ENCODE measurements around the gene CLASP2. TPM values are rescaled to one million over a fixed set of nuclear protein-coding genes. Genes with fewer than 3 reads are reported as not detected.

The CLASP2 gene
- total RNA-seq, 1 experiment from 2014 or later: 40.4 TPM

- Histone ChIP-seq H3K27me3 (ENCODE audit: control insufficient read depth, insufficient read depth, low read length) (no peaks in the 10 kb centered on the region), H3K4me1 (ENCODE audit: control insufficient read depth, insufficient read depth, low read length) (no peaks in the 10 kb centered on the region), H3K9me3 (ENCODE audit: control insufficient read depth, insufficient read depth, low read depth, low read length) (no peaks in the 10 kb centered on the region), H3K27ac (ENCODE audit: low read length) (no peak overlapping the region), H3K4me3 (ENCODE audit: low read depth in 2 of 2, low read length in 2 of 2) (no peak overlapping the region), H3K36me3 (ENCODE audit: control insufficient read depth, insufficient read depth, low read length) (no peaks in the 10 kb centered on the region)
- TF ChIP-seq CTCF (IDR thresholded peaks at IDR 0.05): no peak
- TF ChIP-seq POLR2AphosphoS5 (IDR thresholded peaks at IDR 0.05; ENCODE audit: low read depth, low read length): no peak
- no peak for TF ChIP-seq REST (IDR thresholded peaks at IDR 0.05; ENCODE audit: insufficient read depth in 1 of 2, low read depth in 2 of 2, low read length in 1 of 2)
- TF ChIP-seq TCF7L2 (IDR thresholded peaks at IDR 0.05; ENCODE audit: low read depth, low read length): no peak
- TF ChIP-seq SIN3A (IDR thresholded peaks at IDR 0.05; ENCODE audit: borderline replicate concordance, insufficient read depth, low read depth, low read length): no peak
- DNase-seq (ENCODE audit: low read depth, low spot score): no peak
- ATAC-seq: no peak
- no TSS peak for BruUV-seq (replicated peaks)
- in situ Hi-C loops (cut with HindIII; ENCODE audit: low pct_unique_long_range_greater_than_20kb, low sequenced_read_pairs) (no loop called here), intact Hi-C loops (cut with micrococcal nuclease; ENCODE audit: unreplicated experiment) (no loop called here)
- CTCF ChIA-PET: no interaction called here
- POLR2A ChIA-PET: no interaction called here
Measured at GRCh38 chr3:33490641-33491241, 227.3 kb downstream of the CLASP2 start.

- in situ Hi-C loops (cut with HindIII; ENCODE audit: low pct_unique_long_range_greater_than_20kb, low sequenced_read_pairs): no loop called here
Measured at GRCh38 chr3:33488683-33489082, 229.4 kb downstream of the CLASP2 start.

GRCh38 chr3:33488246-33488645 is 229.8 kb downstream of the CLASP2 start:
- no peak for TF ChIP-seq REST (IDR thresholded peaks at IDR 0.05; ENCODE audit: insufficient read depth in 1 of 2, low read depth in 2 of 2, low read length in 1 of 2)
- TF ChIP-seq CTCF (IDR thresholded peaks at IDR 0.05): no peak
- no peak for TF ChIP-seq TCF7L2 (IDR thresholded peaks at IDR 0.05; ENCODE audit: low read depth, low read length)
- no peak for TF ChIP-seq POLR2AphosphoS5 (IDR thresholded peaks at IDR 0.05; ENCODE audit: low read depth, low read length)
- TF ChIP-seq SIN3A (IDR thresholded peaks at IDR 0.05; ENCODE audit: borderline replicate concordance, insufficient read depth, low read depth, low read length): no peak
- H3K27me3 ChIP-seq (ENCODE audit: control insufficient read depth, insufficient read depth, low read length): no peaks in the 10 kb centered on the region

More at GRCh38 chr3:33488683-33489082, 229.4 kb downstream of the CLASP2 start:
- Histone ChIP-seq H3K9me3 (ENCODE audit: control insufficient read depth, insufficient read depth, low read depth, low read length) (no peaks in the 10 kb centered on the region), H3K4me3 (ENCODE audit: low read depth in 2 of 2, low read length in 2 of 2) (no peak overlapping the region), H3K27me3 (ENCODE audit: control insufficient read depth, insufficient read depth, low read length) (no peaks in the 10 kb centered on the region), H3K27ac (ENCODE audit: low read length) (no peak overlapping the region), H3K4me1 (ENCODE audit: control insufficient read depth, insufficient read depth, low read length) (no peaks in the 10 kb centered on the region), H3K36me3 (ENCODE audit: control insufficient read depth, insufficient read depth, low read length) (no peaks in the 10 kb centered on the region)
- POLR2A ChIA-PET: no interaction called here
- CTCF ChIA-PET: no interaction called here
- BruUV-seq (replicated peaks): no TSS peak
- TF ChIP-seq SIN3A (IDR thresholded peaks at IDR 0.05; ENCODE audit: borderline replicate concordance, insufficient read depth, low read depth, low read length) (no peak), TCF7L2 (IDR thresholded peaks at IDR 0.05; ENCODE audit: low read depth, low read length) (no peak)
- DNase-seq (ENCODE audit: low read depth, low spot score): no peak
- no peak for ATAC-seq
- intact Hi-C loops (cut with micrococcal nuclease; ENCODE audit: unreplicated experiment): no loop called here

More at GRCh38 chr3:33488246-33488645, 229.8 kb downstream of the CLASP2 start:
- Histone ChIP-seq H3K36me3 (ENCODE audit: control insufficient read depth, insufficient read depth, low read length) (no peaks in the 10 kb centered on the region), H3K4me3 (ENCODE audit: low read depth in 2 of 2, low read length in 2 of 2) (no peak overlapping the region), H3K4me1 (ENCODE audit: control insufficient read depth, insufficient read depth, low read length) (no peaks in the 10 kb centered on the region), H3K9me3 (ENCODE audit: control insufficient read depth, insufficient read depth, low read depth, low read length) (no peaks in the 10 kb centered on the region), H3K27ac (ENCODE audit: low read length) (no peak overlapping the region)
- DNase-seq (ENCODE audit: low read depth, low spot score) (no peak), ATAC-seq (no peak)
- ChIA-PET POLR2A (no interaction called here), CTCF (no interaction called here)
- intact Hi-C loops (cut with micrococcal nuclease; ENCODE audit: unreplicated experiment) (no loop called here), in situ Hi-C loops (cut with HindIII; ENCODE audit: low pct_unique_long_range_greater_than_20kb, low sequenced_read_pairs) (no loop called here)
- BruUV-seq (replicated peaks): no TSS peak

All from Panc1 (cell line).